ENCODE measurements around the gene BTG1. TPM values are rescaled to one million over a fixed set of nuclear protein-coding genes. Genes with fewer than 3 reads are reported as not detected.

Gene BTG1
- total and polyA plus RNA-seq, 9 of the 15 experiments (the other 6 are each of a cell fraction or from before 2014, with no cell fraction given): 3.7 to 28.6 (median 7.4) TPM

DNA sequence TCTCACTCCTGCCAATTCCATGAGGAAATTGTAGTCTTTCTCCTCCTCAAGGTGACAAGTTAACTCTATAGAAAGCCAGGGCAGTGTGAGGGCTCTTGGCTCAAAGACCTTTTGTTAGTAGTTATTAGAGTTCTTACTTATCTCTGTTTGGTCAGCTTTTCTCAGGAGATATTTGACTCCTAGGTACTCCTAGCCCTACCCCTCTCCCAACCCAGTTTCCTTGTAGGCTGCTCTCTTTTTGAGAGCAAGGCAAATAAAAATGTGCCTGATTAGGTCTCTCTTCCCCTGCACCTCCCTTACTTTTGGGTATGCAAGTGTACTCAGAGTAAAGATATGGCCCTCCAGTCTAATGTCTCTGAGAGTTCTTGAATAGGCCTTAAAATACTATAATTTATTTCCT lies 23.8 kb downstream of the BTG1 start:
- CTCF ChIA-PET (ENCODE audit: low intra/inter-chr PET ratio): no interaction called here
- Histone ChIP-seq H3K4me1 (replicated peaks in 1 of 2; ENCODE audit: control insufficient read depth in 2 of 2, insufficient read depth in 2 of 2, low read length in 2 of 2) (peaks cover 0 to 8% of the 10 kb centered on the region in 2 experiments; a peak in 2 of 5 replicates), H4K20me1 (replicated peaks; ENCODE audit: control insufficient read depth, insufficient read depth, low read length) (no peaks in the 10 kb centered on the region), H3K27me3 (ENCODE audit: control insufficient read depth in 2 of 2, insufficient read depth in 2 of 2, low read length in 2 of 2) (no peaks in the 10 kb centered on the region), H3K9ac (ENCODE audit: insufficient read depth in 1 of 2, low read depth in 2 of 2, low read length in 2 of 2) (no peak overlapping the region), H3K9me3 (replicated peaks; ENCODE audit: control insufficient read depth, insufficient read depth, low read depth, low read length) (no peaks in the 10 kb centered on the region), H3K27ac (ENCODE audit: extremely low read depth, low read depth, low read length) (peak overlapping the region; percentile 21), H3K79me2 (ENCODE audit: control insufficient read depth, insufficient read depth, low read length) (peaks cover 6% of the 10 kb centered on the region; the same call in 2 of the 3 replicates), H2AFZ (ENCODE audit: low read depth, low read length) (no peak overlapping the region), H3K4me3 (no peak overlapping the region), H3K36me3 (ENCODE audit: control insufficient read depth, insufficient read depth, low read length) (peaks cover 3% of the 10 kb centered on the region; the same call in 1 of the 3 replicates), H3K9me1 (ENCODE audit: control insufficient read depth, insufficient read depth, low read length) (no peaks in the 10 kb centered on the region), H3K4me2 (ENCODE audit: insufficient read depth, low read length) (peak overlapping the region; percentile 32; the same call in 1 of the 2 replicates)
- in situ Hi-C loops (cut with MboI) (no loop called here), intact Hi-C loops (cut with micrococcal nuclease) (no loop called here)
- FAIRE-seq (no peak), DNase-seq (ENCODE audit: extremely low read depth in 1 of 4, low spot score in 3 of 4) (peak in 1 of 4 experiments; percentile 54), ATAC-seq (peak; percentile 77)
- TF ChIP-seq DPF2 (IDR thresholded peaks at IDR 0.05): peak; percentile 37; the same call in 1 of the 2 replicates
- no peak for TF ChIP-seq GABPA (tag; conservative IDR thresholded peaks at IDR 0.05; ENCODE audit: low read depth)
- TF ChIP-seq FOXA3 (CRISPR knock-in tag; conservative IDR thresholded peaks at IDR 0.05 in 1 of 2, IDR thresholded peaks at IDR 0.05 in 1 of 2): peak; percentile 31 to 80; a peak in 3 of 4 replicates
- TF ChIP-seq ARID1B (IDR thresholded peaks at IDR 0.05): peak; percentile 55; the same call in 1 of the 2 replicates
- peak; percentile 54 for TF ChIP-seq TCF3 (CRISPR knock-in tag; IDR thresholded peaks at IDR 0.05)
- TF ChIP-seq, protein P1, sequence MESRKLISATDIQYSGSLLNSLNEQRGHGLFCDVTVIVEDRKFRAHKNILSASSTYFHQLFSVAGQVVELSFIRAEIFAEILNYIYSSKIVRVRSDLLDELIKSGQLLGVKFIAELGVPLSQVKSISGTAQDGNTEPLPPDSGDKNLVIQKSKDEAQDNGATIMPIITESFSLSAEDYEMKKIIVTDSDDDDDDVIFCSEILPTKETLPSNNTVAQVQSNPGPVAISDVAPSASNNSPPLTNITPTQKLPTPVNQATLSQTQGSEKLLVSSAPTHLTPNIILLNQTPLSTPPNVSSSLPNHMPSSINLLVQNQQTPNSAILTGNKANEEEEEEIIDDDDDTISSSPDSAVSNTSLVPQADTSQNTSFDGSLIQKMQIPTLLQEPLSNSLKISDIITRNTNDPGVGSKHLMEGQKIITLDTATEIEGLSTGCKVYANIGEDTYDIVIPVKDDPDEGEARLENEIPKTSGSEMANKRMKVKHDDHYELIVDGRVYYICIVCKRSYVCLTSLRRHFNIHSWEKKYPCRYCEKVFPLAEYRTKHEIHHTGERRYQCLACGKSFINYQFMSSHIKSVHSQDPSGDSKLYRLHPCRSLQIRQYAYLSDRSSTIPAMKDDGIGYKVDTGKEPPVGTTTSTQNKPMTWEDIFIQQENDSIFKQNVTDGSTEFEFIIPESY (CRISPR knock-in tag; IDR thresholded peaks at IDR 0.05): no peak
- no peak for TF ChIP-seq MAFF (IDR thresholded peaks at IDR 0.05; ENCODE audit: low read length)
- peak; percentile 8; the same call in 1 of the 2 replicates for TF ChIP-seq CBFA2T3 (IDR thresholded peaks at IDR 0.05)
- peak; percentile 16 for TF ChIP-seq CCNT2 (IDR thresholded peaks at IDR 0.05; ENCODE audit: borderline replicate concordance, extremely low read depth, insufficient read length, low read depth, low read length)
- TF ChIP-seq JUN (IDR thresholded peaks at IDR 0.05; ENCODE audit: borderline replicate concordance, low read depth, low read length): no peak
- TF ChIP-seq JUN (CRISPR knock-in tag; IDR thresholded peaks at IDR 0.05; ENCODE audit: borderline replicate concordance): no peak
- TF ChIP-seq DACH1 (IDR thresholded peaks at IDR 0.05; ENCODE audit: partially characterized antibody): peak; percentile 5
- peak; percentile 41; the same call in 1 of the 2 replicates for TF ChIP-seq TAL1 (IDR thresholded peaks at IDR 0.05)
- peak; percentile 38; the same call in 1 of the 2 replicates for TF ChIP-seq SMARCA4 (IDR thresholded peaks at IDR 0.05)
- BruUV-seq (replicated peaks): no TSS peak
- POLR2A ChIA-PET: interaction anchor here (0.6 to 5.6 kb wide), 5 partner anchors 11 to 73 kb away, joined by 3 to 32 read pairs (median 5); partner anchors contain the start of gene BTG1

Measured in K562 (cell line).